Cardiac fibroblast (primary cell): ENCODE results near the gene PGAM1.
A peak's percentile ranks its signal among the peaks of the same experiment; 100 is the strongest.

ENCODE experiments used
- DNase-seq, 2 donors: peaks; one replicate each; pipeline versions ENCODE4 v3.0.0 to v3.0.0-alpha.2; 2010; ENCODE audit warnings: low read depth in 2 of 2
- H3K4me3 ChIP-seq, 2 donors: replicated peaks in 1 of 2; 1 replicate in 1 of 2; 2 replicates in 1 of 2; pipeline ENCODE4 v1.5.1; 2011; ENCODE audit warnings: low read depth in 2 of 2, low read length in 2 of 2, mild to moderate bottlenecking in 2 of 2, moderate library complexity in 1 of 2
- CTCF ChIP-seq: IDR thresholded peaks from one replicate; pipeline ENCODE4 v1.5.1; 2011; ENCODE audit warnings: low read depth, mild to moderate bottlenecking, low read length, inconsistent platforms

PGAM1 gene

GRCh38 chr10:97445357-97445721 is 19.3 kb downstream of the PGAM1 start:
- peak overlapping the region; percentile 88 to 98 for H3K4me3 ChIP-seq
- no peak for DNase-seq
- no peak for TF ChIP-seq CTCF

GRCh38 chr10:97445722-97446639 is 20.0 kb downstream of the PGAM1 start, which contains the start of the genes EXOSC1 and ZDHHC16:
Gene EXOSC1, minus strand, starts transcription at chr10:97446006. Its CDS starts 21 bp downstream, at chr10:97445985.
Gene ZDHHC16, plus strand, starts transcription at chr10:97446175. Its CDS starts 5,501 bp downstream, at chr10:97451676.
- no peak for TF ChIP-seq CTCF
- H3K4me3 ChIP-seq: peak within 1 kb of the TSS; percentile 88 to 98
- peak; percentile 96 to 97 for DNase-seq

- peak in 1 of 2 donors; percentile 29 for DNase-seq
- TF ChIP-seq CTCF: no peak
- no peak overlapping the region for H3K4me3 ChIP-seq
Measured at GRCh38 chr10:97450828-97451227, 24.8 kb downstream of the PGAM1 start.

- no peak for TF ChIP-seq CTCF
- H3K4me3 ChIP-seq: no peak overlapping the region
- no peak for DNase-seq
Measured at GRCh38 chr10:97451605-97452004, 25.6 kb downstream of the PGAM1 start.

GRCh38 chr10:97452352-97452751 is 26.4 kb downstream of the PGAM1 start:
- no peak for TF ChIP-seq CTCF
- no peak for DNase-seq
- no peak overlapping the region for H3K4me3 ChIP-seq

- DNase-seq: peak; percentile 54 to 75
- TF ChIP-seq CTCF: no peak
- H3K4me3 ChIP-seq: no peak overlapping the region
Measured at GRCh38 chr10:97454330-97455036, 28.5 kb downstream of the PGAM1 start.
